Skeletal muscle tissue (tissue), 4 donors: ENCODE data around the gene SCRN2. TPM values are rescaled to one million over a fixed set of nuclear protein-coding genes. Genes with fewer than 3 reads are reported as not detected.

Experiments
- H3K27ac ChIP-seq: one replicate; pipeline ENCODE4 v1.7.0; 2013; ENCODE audit warnings: mild to moderate bottlenecking, low read depth, low read length, inconsistent platforms
- H3K27me3 ChIP-seq, 3 donors: one replicate each; pipeline ENCODE4 v1.7.0; 2013; ENCODE audit warnings: low read length in 3 of 3; ENCODE audit not compliant: control insufficient read depth in 3 of 3, insufficient read depth in 3 of 3
- H3K36me3 ChIP-seq, 3 donors: one replicate each; pipeline ENCODE4 v1.7.0; 2013; ENCODE audit warnings: low read length in 3 of 3; ENCODE audit not compliant: control insufficient read depth in 3 of 3, insufficient read depth in 3 of 3
- H3K4me1 ChIP-seq, 3 donors: one replicate each; pipeline ENCODE4 v1.7.0; 2013; ENCODE audit warnings: low read length in 3 of 3, mild to moderate bottlenecking in 3 of 3; ENCODE audit not compliant: control insufficient read depth in 3 of 3, insufficient read depth in 3 of 3
- H3K4me3 ChIP-seq, 3 donors: one replicate each; pipeline ENCODE4 v1.7.0; 2013; ENCODE audit warnings: low read length in 3 of 3
- H3K9ac ChIP-seq, 3 donors: one replicate each; pipeline ENCODE4 v1.7.0; 2013; ENCODE audit warnings: low read length in 3 of 3, mild to moderate bottlenecking in 3 of 3, moderate library complexity in 2 of 3, low read depth in 1 of 3
- H3K9me3 ChIP-seq, 3 donors: one replicate each; pipeline ENCODE4 v1.7.0; 2013; ENCODE audit warnings: low read length in 3 of 3; ENCODE audit not compliant: control insufficient read depth in 3 of 3
- total RNA-seq: library from RNA; depleted of rRNA; stranded (reverse); fragments of >200 nt; gene quantifications from one replicate; pipeline ENCODE4 v1.2.3, GENCODE V29; 2014
- donor health status: Osteomylitis.

SCRN2 gene
- total RNA-seq, result 29.2 TPM

GRCh38 chr17:47840742-47841487 is at the start of gene SCRN2:
Gene SCRN2, minus strand, starts transcription at chr17:47841273. Its CDS starts 430 bp downstream, at chr17:47840843.
- peaks cover 12 to 28% (median 15%) of the 10 kb centered on the region in 3 donors for H3K4me1 ChIP-seq
- H3K9ac ChIP-seq, result peak within 1 kb of the TSS; percentile 86 to 95 (median 89)
- peak within 1 kb of the TSS; percentile 81 to 98 (median 92) for H3K4me3 ChIP-seq
- no peaks in the 10 kb centered on the region for H3K9me3 ChIP-seq
- peak within 1 kb of the TSS; percentile 49 for H3K27ac ChIP-seq
- H3K27me3 ChIP-seq, result peaks cover 13 to 21% (median 18%) of the 10 kb centered on the region in 3 donors
- H3K36me3 ChIP-seq, result peaks cover 16 to 23% (median 19%) of the 10 kb centered on the region in 3 donors

DNA sequence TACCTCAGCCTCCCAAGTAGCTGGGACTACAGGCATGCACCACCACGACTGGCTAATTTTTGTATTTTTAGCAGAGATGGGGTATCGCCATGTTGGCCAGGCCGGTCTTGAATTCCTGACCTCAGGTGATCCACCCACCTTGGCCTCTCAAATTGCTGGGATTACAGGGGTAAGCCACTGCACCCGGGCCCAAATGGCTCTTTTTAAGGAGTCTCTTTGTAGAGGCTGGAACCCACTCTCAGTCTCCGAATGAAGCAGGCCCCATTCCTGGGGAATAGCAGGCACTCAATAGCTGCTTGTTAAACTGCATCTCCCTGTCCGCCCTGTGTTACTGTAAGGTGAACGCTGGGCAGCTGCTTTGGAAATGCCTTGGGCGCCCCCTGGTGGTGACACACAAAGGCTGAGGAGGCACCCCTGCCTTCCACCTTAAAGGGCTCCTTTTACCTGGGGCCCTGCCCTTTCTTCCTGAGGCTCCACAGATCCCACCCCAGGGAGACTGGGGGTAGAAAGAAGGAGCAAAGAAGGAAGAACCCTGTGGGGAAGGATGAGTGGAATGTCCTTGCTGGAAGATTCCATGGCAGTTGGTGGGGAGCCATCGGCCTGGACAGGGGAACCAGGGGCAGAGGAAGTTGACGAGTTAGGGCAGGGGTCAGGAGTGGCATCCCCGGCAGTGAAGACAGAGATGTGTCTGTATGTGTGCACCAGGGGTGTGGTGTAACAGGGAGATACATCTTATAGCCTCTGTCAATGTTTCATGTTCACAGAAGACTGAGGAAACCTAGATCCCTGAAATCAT is 48.9 kb upstream of the SCRN2 start:
- Histone ChIP-seq H3K36me3 (peaks cover 0 to 4% (median 0%) of the 10 kb centered on the region in 3 donors), H3K27me3 (peaks cover 0 to 5% (median 0%) of the 10 kb centered on the region in 3 donors), H3K4me3 (no peak overlapping the region), H3K9me3 (no peaks in the 10 kb centered on the region), H3K27ac (no peak overlapping the region), H3K4me1 (peaks cover 4 to 14% (median 7%) of the 10 kb centered on the region in 3 donors), H3K9ac (peak overlapping the region in 2 of 3 donors; percentile 8 to 45)

- no peaks in the 10 kb centered on the region for H3K9me3 ChIP-seq
- H3K27me3 ChIP-seq, result peaks cover 0 to 11% (median 3%) of the 10 kb centered on the region in 3 donors
- H3K4me3 ChIP-seq, result no peak overlapping the region
- H3K9ac ChIP-seq, result no peak overlapping the region
- no peaks in the 10 kb centered on the region for H3K36me3 ChIP-seq
- H3K4me1 ChIP-seq, result peaks cover 0 to 7% (median 1%) of the 10 kb centered on the region in 3 donors
- no peak overlapping the region for H3K27ac ChIP-seq
Observed at GRCh38 chr17:47888293-47888692, 47.2 kb upstream of the SCRN2 start.

DNA sequence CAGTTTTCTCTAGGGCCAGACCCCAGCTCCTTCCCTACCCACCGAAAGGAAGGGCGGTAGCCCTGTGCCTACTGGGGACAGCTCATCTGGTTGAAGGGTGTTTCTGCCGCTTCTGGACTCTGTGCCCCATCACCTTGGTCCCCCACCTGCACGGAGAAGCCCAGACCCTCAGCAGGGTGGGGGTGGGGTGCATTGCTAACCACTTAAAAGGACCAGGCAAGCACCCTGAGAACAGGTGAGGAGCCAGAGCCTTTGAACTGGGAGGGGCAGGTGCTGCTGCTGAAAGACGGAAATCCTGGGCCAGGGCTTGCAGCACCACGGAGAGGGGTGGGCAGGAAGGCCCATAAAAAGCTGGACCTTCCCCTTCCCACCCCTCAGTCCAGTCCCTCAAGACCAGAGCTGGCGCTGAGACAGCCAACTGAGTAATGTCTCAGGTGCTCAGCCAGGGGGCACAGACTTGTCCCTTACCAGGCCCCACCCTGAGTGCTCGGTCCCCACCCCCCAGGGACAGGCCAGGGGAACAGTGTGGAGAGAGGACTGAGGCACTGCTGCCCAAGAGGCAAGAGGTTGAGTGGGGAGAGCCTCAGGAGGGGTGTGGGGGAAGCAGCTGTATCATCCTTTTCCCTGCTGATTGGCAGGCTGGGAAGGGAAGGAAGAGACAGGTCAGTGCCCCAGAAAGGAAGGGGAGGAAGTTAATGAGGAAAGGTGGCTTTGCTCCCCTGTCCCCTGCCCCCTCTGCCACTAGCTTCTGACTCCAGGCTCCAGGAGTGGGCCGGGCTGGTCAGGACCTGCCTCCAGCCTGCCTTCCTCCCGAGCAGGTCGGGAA is 44.0 kb upstream of the SCRN2 start:
- Histone ChIP-seq H3K4me1 (peaks cover 2 to 18% (median 12%) of the 10 kb centered on the region in 3 donors), H3K9ac (no peak overlapping the region), H3K4me3 (no peak overlapping the region), H3K27me3 (peaks cover 0 to 16% (median 5%) of the 10 kb centered on the region in 3 donors), H3K27ac (no peak overlapping the region), H3K9me3 (no peaks in the 10 kb centered on the region), H3K36me3 (no peaks in the 10 kb centered on the region)

GRCh38 chr17:47884427-47884740 is 43.3 kb upstream of the SCRN2 start:
- Histone ChIP-seq H3K4me3 (no peak overlapping the region), H3K36me3 (no peaks in the 10 kb centered on the region)

DNA sequence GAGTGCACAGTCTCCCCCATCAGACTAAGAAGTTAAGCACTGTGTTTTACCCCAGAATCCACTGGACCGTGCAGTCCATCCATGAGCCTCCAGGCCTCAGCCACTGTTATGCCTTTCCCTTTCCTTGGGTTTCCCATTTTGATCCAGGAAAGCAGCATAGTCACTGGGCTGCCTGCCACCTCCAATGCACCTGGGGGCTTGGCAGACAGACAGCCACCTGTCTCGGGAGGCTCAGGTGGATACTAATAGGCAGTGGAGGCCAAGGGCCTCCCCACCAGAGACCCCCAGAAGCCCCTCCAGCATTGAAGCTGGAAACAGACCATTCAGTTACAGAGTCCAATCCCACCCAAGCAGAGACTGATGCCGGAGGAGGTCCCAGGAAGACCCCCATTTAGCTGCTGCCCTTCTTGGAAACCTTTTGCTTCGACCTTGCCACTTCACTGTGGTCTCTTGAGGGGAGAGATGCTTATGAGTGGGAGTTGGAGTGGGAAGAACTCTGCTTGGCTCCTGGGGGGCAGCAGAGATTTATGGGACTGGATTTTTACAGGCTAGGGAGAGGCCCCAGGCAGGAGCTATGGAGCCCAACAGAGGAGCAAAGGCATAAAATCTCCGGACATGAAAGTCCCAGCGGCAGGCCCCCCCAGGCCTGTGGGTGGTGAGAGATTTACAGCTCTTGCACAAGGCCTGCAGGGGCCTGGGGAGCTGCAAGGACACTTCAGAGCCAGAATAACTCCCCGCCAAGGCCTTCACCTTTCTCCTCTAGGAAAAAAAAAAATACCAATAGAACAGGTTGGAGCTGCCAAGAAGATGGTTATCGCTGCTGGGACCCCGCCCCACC is 42.7 kb upstream of the SCRN2 start:
- H3K4me1 ChIP-seq, result peaks cover 2 to 14% (median 12%) of the 10 kb centered on the region in 3 donors
- H3K27ac ChIP-seq, result no peak overlapping the region
- H3K9ac ChIP-seq, result no peak overlapping the region
- peaks cover 5 to 19% (median 7%) of the 10 kb centered on the region in 3 donors for H3K27me3 ChIP-seq
- no peak overlapping the region for H3K4me3 ChIP-seq
- H3K36me3 ChIP-seq, result no peaks in the 10 kb centered on the region
- no peaks in the 10 kb centered on the region for H3K9me3 ChIP-seq

More at GRCh38 chr17:47884427-47884740, 43.3 kb upstream of the SCRN2 start:
- Histone ChIP-seq H3K9ac (no peak overlapping the region), H3K9me3 (no peaks in the 10 kb centered on the region), H3K27me3 (peaks cover under 1 to 16% (median 7%) of the 10 kb centered on the region in 3 donors), H3K27ac (no peak overlapping the region), H3K4me1 (peaks cover 2 to 14% (median 12%) of the 10 kb centered on the region in 3 donors)

DNA sequence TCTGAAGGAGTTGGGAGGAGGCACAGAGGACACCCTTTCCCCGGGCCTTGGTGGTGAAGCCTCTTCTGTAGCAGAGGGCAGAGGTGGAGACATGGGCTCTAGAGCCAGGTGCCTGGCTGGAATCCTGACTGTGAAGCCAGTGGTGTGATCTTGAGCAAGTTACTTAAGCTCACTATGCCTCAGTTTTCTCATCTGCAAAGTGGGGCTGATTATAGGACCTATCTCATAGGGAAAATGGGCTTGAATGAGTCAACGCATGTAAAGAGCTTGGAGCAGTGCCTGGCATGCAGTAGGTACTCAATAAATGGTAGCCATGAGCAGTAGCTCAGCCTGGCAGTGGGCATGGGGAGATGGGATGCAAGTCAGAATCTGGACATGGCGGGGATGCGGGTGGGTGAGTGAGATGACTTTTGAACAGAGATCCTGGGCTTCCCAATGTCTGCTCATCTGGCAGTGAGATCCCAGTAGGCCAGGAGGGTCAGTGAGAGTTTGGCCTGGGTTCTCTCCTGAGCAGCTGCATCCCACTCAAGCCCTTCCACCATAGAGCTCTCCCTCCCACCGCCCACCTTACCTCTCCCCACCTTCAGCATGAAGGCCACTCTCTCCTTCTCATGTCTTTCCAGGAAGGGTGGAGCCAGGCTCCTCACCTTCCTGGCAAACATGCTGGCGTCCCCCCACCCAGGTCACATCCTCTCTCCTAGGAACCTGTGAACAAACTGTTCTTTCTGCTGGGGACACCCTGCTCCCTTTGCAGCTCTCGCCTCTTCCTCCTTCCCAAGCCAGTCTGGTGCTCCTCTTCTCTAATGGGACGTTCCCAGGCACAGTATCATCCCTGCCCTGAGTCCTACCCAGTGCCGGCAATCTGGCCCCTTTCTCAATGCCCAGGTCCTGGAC is 41.9 kb upstream of the SCRN2 start:
- Histone ChIP-seq H3K4me3 (peak overlapping the region in 2 of 3 donors; percentile 41 to 63), H3K9ac (peak overlapping the region in 2 of 3 donors; percentile 16 to 44), H3K9me3 (no peaks in the 10 kb centered on the region), H3K36me3 (no peaks in the 10 kb centered on the region), H3K4me1 (peaks cover 2 to 14% (median 12%) of the 10 kb centered on the region in 3 donors), H3K27me3 (peaks cover 6 to 27% (median 14%) of the 10 kb centered on the region in 3 donors), H3K27ac (no peak overlapping the region)

- peak overlapping the region; percentile 35 to 63 (median 41) for H3K4me3 ChIP-seq
- no peak overlapping the region for H3K27ac ChIP-seq
- peaks cover 2 to 14% (median 12%) of the 10 kb centered on the region in 3 donors for H3K4me1 ChIP-seq
- H3K36me3 ChIP-seq, result no peaks in the 10 kb centered on the region
- H3K27me3 ChIP-seq, result peaks cover 12 to 32% (median 21%) of the 10 kb centered on the region in 3 donors
- no peaks in the 10 kb centered on the region for H3K9me3 ChIP-seq
- H3K9ac ChIP-seq, result peak overlapping the region in 2 of 3 donors; percentile 16 to 44
Observed at GRCh38 chr17:47882247-47882646, 41.2 kb upstream of the SCRN2 start.
